ENCODE data around the gene SPATA32.

The SPATA32 gene

DNA sequence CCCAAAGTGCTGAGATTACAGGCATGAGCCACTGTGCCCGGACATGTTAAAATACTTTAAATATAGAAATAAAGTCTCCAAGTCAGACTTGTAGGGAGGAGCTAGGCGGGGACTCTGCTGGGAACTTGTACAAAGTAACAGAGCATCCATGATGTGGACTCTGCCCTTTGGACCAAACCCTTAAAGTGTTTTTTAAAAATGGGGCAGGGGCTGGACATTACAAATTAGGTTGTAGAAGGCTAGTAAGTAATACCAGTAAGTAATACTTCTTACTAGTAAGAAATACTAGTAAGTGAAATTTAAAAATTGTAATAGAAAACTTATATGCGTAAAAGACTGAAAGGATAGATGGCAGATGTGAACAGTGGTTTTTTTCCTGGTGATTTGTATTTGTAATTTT is 9.7 kb upstream of the SPATA32 start:
- no peaks in the 10 kb centered on the region for H3K4me1 ChIP-seq (ENCODE audit: control insufficient read depth in 1 of 2, insufficient read depth in 2 of 2, low read length in 2 of 2)
- no CpG with 5 or more reads among the region's 3 CpGs for WGBS (ENCODE audit: extremely low coverage, insufficient coverage, insufficient read length)
- H2AK5ac ChIP-seq (ENCODE audit: low read length) = no peak overlapping the region
- no peak overlapping the region for H2AFZ ChIP-seq (ENCODE audit: insufficient read depth, low read length, poor library complexity)
- H3K14ac ChIP-seq (ENCODE audit: low read length) = no peak overlapping the region
- H3K4ac ChIP-seq (ENCODE audit: low read depth, low read length) = no peak overlapping the region
- H3K79me2 ChIP-seq (ENCODE audit: control insufficient read depth, insufficient read depth, low read length, poor library complexity) = no peaks in the 10 kb centered on the region
- H3K18ac ChIP-seq (ENCODE audit: low read length) = no peak overlapping the region
- no peaks in the 10 kb centered on the region for H3K27me3 ChIP-seq (ENCODE audit: insufficient read depth, low read length)
- H3K9me3 ChIP-seq (ENCODE audit: insufficient read depth, low read depth, low read length) = no peaks in the 10 kb centered on the region
- H4K91ac ChIP-seq (ENCODE audit: low read depth, low read length) = no peak overlapping the region
- no peak overlapping the region for H2BK120ac ChIP-seq (ENCODE audit: insufficient read depth, low read length, poor library complexity)
- no peak overlapping the region for H3K27ac ChIP-seq (ENCODE audit: low read depth, low read length)
- no peak overlapping the region for H3K23ac ChIP-seq (ENCODE audit: low read length)
- H3K4me3 ChIP-seq (ENCODE audit: low read depth, low read length) = no peak overlapping the region
- H4K8ac ChIP-seq (ENCODE audit: low read depth, low read length) = no peak overlapping the region
- H3K4me2 ChIP-seq (ENCODE audit: low read length) = no peak overlapping the region
- H4K12ac ChIP-seq (ENCODE audit: low read depth, low read length) = no peak overlapping the region
- DNase-seq = no peak
- no peaks in the 10 kb centered on the region for H3K79me1 ChIP-seq (ENCODE audit: low read length)
- no peak overlapping the region for H3K9ac ChIP-seq (ENCODE audit: low read length)
- peaks cover 28 to 48% of the 10 kb centered on the region in 2 experiments for H3K36me3 ChIP-seq (ENCODE audit: control insufficient read depth in 1 of 2, insufficient read depth in 2 of 2, low read length in 2 of 2)
- no peak overlapping the region for H2BK5ac ChIP-seq (ENCODE audit: low read depth, low read length, poor library complexity)
- H2BK12ac ChIP-seq (ENCODE audit: low read length) = no peak overlapping the region

DNA sequence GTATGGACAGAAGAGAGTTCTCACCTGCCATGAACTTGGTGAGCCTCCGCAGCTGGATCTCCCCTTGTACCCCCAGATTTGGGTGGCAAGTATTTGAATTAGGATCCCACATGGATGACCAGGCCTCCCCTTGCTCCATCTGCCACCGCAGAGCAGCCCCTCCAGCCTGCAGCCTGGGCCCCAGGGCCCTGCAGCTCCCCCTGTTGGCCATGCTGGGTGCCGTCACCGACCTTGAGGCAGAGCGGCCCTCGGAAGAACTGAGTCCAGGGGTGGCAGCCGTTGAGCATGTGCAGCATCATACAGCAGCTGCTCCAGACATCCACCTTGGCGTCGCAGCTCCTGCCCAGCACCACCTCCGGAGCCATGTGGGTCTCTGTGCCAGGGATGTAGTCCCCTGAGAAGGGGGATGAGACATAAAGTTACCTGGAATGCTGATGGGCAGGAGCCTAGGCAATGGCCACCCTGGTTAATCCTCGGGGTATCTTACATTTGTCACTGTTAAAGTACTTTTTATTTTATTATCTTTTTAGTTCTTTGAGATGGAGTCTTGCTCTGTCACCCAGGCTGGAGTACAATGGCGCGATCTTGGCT is 9.0 kb upstream of the SPATA32 start:
- no peaks in the 10 kb centered on the region for H3K27me3 ChIP-seq (ENCODE audit: insufficient read depth, low read length)
- H3K18ac ChIP-seq (ENCODE audit: low read length) = no peak overlapping the region
- H3K9ac ChIP-seq (ENCODE audit: low read length) = peak overlapping the region; percentile 69
- H2BK120ac ChIP-seq (ENCODE audit: insufficient read depth, low read length, poor library complexity) = no peak overlapping the region
- no peak overlapping the region for H3K4me3 ChIP-seq (ENCODE audit: low read depth, low read length)
- H2AFZ ChIP-seq (ENCODE audit: insufficient read depth, low read length, poor library complexity) = no peak overlapping the region
- no peaks in the 10 kb centered on the region for H3K9me3 ChIP-seq (ENCODE audit: insufficient read depth, low read depth, low read length)
- no peak overlapping the region for H2BK12ac ChIP-seq (ENCODE audit: low read length)
- no peak overlapping the region for H4K12ac ChIP-seq (ENCODE audit: low read depth, low read length)
- no peaks in the 10 kb centered on the region for H3K4me1 ChIP-seq (ENCODE audit: control insufficient read depth in 1 of 2, insufficient read depth in 2 of 2, low read length in 2 of 2)
- DNase-seq = peak in 1 of 2 donors; percentile 37
- WGBS (ENCODE audit: extremely low coverage, insufficient coverage, insufficient read length) = no CpG with 5 or more reads among the region's 13 CpGs
- H4K91ac ChIP-seq (ENCODE audit: low read depth, low read length) = no peak overlapping the region
- H3K23ac ChIP-seq (ENCODE audit: low read length) = no peak overlapping the region
- H3K36me3 ChIP-seq (ENCODE audit: control insufficient read depth in 1 of 2, insufficient read depth in 2 of 2, low read length in 2 of 2) = peaks cover 33 to 52% of the 10 kb centered on the region in 2 experiments
- no peak overlapping the region for H2BK5ac ChIP-seq (ENCODE audit: low read depth, low read length, poor library complexity)
- no peak overlapping the region for H3K14ac ChIP-seq (ENCODE audit: low read length)
- no peak overlapping the region for H3K27ac ChIP-seq (ENCODE audit: low read depth, low read length)
- no peak overlapping the region for H3K4me2 ChIP-seq (ENCODE audit: low read length)
- no peaks in the 10 kb centered on the region for H3K79me2 ChIP-seq (ENCODE audit: control insufficient read depth, insufficient read depth, low read length, poor library complexity)
- H3K79me1 ChIP-seq (ENCODE audit: low read length) = no peaks in the 10 kb centered on the region
- no peak overlapping the region for H2AK5ac ChIP-seq (ENCODE audit: low read length)
- H3K4ac ChIP-seq (ENCODE audit: low read depth, low read length) = no peak overlapping the region
- no peak overlapping the region for H4K8ac ChIP-seq (ENCODE audit: low read depth, low read length)

DNA sequence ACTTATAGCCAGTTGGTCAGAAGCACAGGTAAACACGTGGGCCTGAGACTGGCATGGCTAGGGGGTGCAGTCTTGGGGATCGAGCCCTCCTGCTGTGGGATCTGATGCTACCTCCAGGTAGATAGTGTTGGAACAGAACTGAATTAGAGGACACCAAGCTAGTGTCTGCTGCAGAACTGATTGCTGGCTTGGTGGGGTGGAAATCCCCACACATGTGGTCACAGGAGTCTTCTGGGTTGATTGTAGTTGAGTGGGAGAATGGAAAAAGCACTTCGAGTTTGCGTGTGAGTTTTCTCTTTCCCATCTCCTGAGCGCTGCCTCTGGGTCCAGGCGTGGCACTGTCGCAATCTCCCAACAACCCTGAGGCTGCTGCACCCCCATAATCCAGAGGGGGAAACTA is 8.0 kb upstream of the SPATA32 start:
- H3K4me3 ChIP-seq (ENCODE audit: low read depth, low read length) = peak overlapping the region; percentile 28
- no peak overlapping the region for H3K4ac ChIP-seq (ENCODE audit: low read depth, low read length)
- no peaks in the 10 kb centered on the region for H3K79me1 ChIP-seq (ENCODE audit: low read length)
- no peak for DNase-seq
- H3K18ac ChIP-seq (ENCODE audit: low read length) = no peak overlapping the region
- WGBS (ENCODE audit: extremely low coverage, insufficient coverage, insufficient read length) = no CpG with 5 or more reads among the region's 7 CpGs
- H3K4me2 ChIP-seq (ENCODE audit: low read length) = no peak overlapping the region
- no peaks in the 10 kb centered on the region for H3K27me3 ChIP-seq (ENCODE audit: insufficient read depth, low read length)
- H2AFZ ChIP-seq (ENCODE audit: insufficient read depth, low read length, poor library complexity) = no peak overlapping the region
- no peaks in the 10 kb centered on the region for H3K9me3 ChIP-seq (ENCODE audit: insufficient read depth, low read depth, low read length)
- peaks cover 37 to 55% of the 10 kb centered on the region in 2 experiments for H3K36me3 ChIP-seq (ENCODE audit: control insufficient read depth in 1 of 2, insufficient read depth in 2 of 2, low read length in 2 of 2)
- no peak overlapping the region for H3K9ac ChIP-seq (ENCODE audit: low read length)
- H4K12ac ChIP-seq (ENCODE audit: low read depth, low read length) = no peak overlapping the region
- no peaks in the 10 kb centered on the region for H3K79me2 ChIP-seq (ENCODE audit: control insufficient read depth, insufficient read depth, low read length, poor library complexity)
- no peak overlapping the region for H2BK5ac ChIP-seq (ENCODE audit: low read depth, low read length, poor library complexity)
- no peak overlapping the region for H2BK12ac ChIP-seq (ENCODE audit: low read length)
- H2BK120ac ChIP-seq (ENCODE audit: insufficient read depth, low read length, poor library complexity) = no peak overlapping the region
- no peak overlapping the region for H2AK5ac ChIP-seq (ENCODE audit: low read length)
- H4K8ac ChIP-seq (ENCODE audit: low read depth, low read length) = no peak overlapping the region
- H3K27ac ChIP-seq (ENCODE audit: low read depth, low read length) = no peak overlapping the region
- no peak overlapping the region for H3K14ac ChIP-seq (ENCODE audit: low read length)
- no peak overlapping the region for H4K91ac ChIP-seq (ENCODE audit: low read depth, low read length)
- H3K4me1 ChIP-seq (ENCODE audit: control insufficient read depth in 1 of 2, insufficient read depth in 2 of 2, low read length in 2 of 2) = no peaks in the 10 kb centered on the region
- H3K23ac ChIP-seq (ENCODE audit: low read length) = no peak overlapping the region

DNA sequence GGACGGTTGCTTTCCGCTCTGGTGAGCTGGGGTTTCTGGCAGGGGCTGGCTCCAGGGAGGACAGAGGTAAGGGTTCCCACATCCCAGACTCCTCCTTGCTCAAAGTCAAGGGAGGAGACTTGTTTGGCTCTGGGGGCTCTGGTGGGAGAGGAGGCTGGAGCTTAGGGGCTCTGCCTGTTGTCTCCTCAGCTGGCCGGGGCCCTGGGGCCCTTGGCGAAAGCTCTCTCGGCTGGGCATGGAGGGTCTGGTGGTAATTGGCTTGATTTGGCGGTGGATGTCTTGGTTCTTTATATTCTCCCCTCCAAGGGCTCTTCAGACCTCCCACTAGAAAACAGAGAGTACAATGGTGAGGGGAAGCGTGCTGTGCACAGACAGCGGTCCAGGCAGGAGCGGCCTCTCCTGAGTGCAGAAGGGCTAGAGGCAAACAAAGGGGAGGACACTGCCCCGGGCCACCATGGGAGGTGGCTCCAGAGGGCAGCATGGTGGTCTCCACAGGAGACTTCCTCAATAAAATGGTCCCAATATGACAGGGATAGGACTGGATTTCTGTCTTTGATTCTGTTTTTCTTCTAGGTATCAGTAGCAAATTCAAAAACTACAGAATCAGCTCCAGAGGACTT is 5.7 kb upstream of the SPATA32 start:
- Histone ChIP-seq H3K36me3 (ENCODE audit: control insufficient read depth in 1 of 2, insufficient read depth in 2 of 2, low read length in 2 of 2) (peaks cover 43 to 56% of the 10 kb centered on the region in 2 experiments), H3K27me3 (ENCODE audit: insufficient read depth, low read length) (no peaks in the 10 kb centered on the region), H3K23ac (ENCODE audit: low read length) (no peak overlapping the region), H3K4me1 (ENCODE audit: control insufficient read depth in 1 of 2, insufficient read depth in 2 of 2, low read length in 2 of 2) (no peaks in the 10 kb centered on the region), H3K9ac (ENCODE audit: low read length) (no peak overlapping the region), H3K4me2 (ENCODE audit: low read length) (no peak overlapping the region), H4K12ac (ENCODE audit: low read depth, low read length) (no peak overlapping the region), H3K79me2 (ENCODE audit: control insufficient read depth, insufficient read depth, low read length, poor library complexity) (no peaks in the 10 kb centered on the region), H3K79me1 (ENCODE audit: low read length) (no peaks in the 10 kb centered on the region), H2AFZ (ENCODE audit: insufficient read depth, low read length, poor library complexity) (no peak overlapping the region), H2BK120ac (ENCODE audit: insufficient read depth, low read length, poor library complexity) (no peak overlapping the region), H3K14ac (ENCODE audit: low read length) (no peak overlapping the region), H3K27ac (ENCODE audit: low read depth, low read length) (no peak overlapping the region), H3K9me3 (ENCODE audit: insufficient read depth, low read depth, low read length) (no peaks in the 10 kb centered on the region), H4K91ac (ENCODE audit: low read depth, low read length) (no peak overlapping the region), H4K8ac (ENCODE audit: low read depth, low read length) (no peak overlapping the region), H2BK5ac (ENCODE audit: low read depth, low read length, poor library complexity) (no peak overlapping the region), H2BK12ac (ENCODE audit: low read length) (no peak overlapping the region), H3K4me3 (ENCODE audit: low read depth, low read length) (no peak overlapping the region), H3K18ac (ENCODE audit: low read length) (no peak overlapping the region), H3K4ac (ENCODE audit: low read depth, low read length) (no peak overlapping the region), H2AK5ac (ENCODE audit: low read length) (no peak overlapping the region)
- WGBS (ENCODE audit: extremely low coverage, insufficient coverage, insufficient read length) = no CpG with 5 or more reads among the region's 10 CpGs
- DNase-seq = no peak

All from trophoblast cell (in vitro differentiated cells and primary cell).